Heart right ventricle (tissue), 16 donors: ENCODE results near the gene TMEM52. TPM values are rescaled to one million over a fixed set of nuclear protein-coding genes. Genes with fewer than 3 reads are reported as not detected.

Experiments
- ATAC-seq, 8 donors: fragments of 200-7000 bp; cut with Tn5 transposase; one replicate each; pipeline ENCODE4 v1.9.1; 2020; ENCODE audit warnings: mild to moderate bottlenecking in 8 of 8, moderate library complexity in 8 of 8, moderate number of reproducible peaks in 1 of 8
- DNase-seq, 2 donors: peaks; one replicate each; pipeline ENCODE4 v3.0.0-alpha.2; 2020
- H3K27ac ChIP-seq, 10 donors: fragments of 200-600 bp; sonication (generic) in 2 of 10; one replicate each; pipeline versions ENCODE4 v1.5.0 to v1.8.0; 2020 to 2022; ENCODE audit warnings: mild to moderate bottlenecking in 3 of 10
- H3K27me3 ChIP-seq, 7 donors: fragments of 200-600 bp; one replicate each; pipeline ENCODE4 v1.8.0; 2021 to 2022; ENCODE audit warnings: mild to moderate bottlenecking in 2 of 7
- H3K36me3 ChIP-seq, 9 donors: fragments of 200-600 bp; sonication (generic) in 1 of 9; one replicate each; pipeline versions ENCODE4 v1.5.0 to v1.8.0; 2020 to 2022; ENCODE audit warnings: mild to moderate bottlenecking in 2 of 9
- H3K4me1 ChIP-seq, 9 donors: fragments of 200-600 bp; sonication (generic) in 1 of 9; one replicate each; pipeline versions ENCODE4 v1.5.0 to v1.8.0; 2020 to 2022; ENCODE audit warnings: mild to moderate bottlenecking in 4 of 9
- H3K4me3 ChIP-seq, 10 donors: fragments of 200-600 bp; sonication (generic) in 2 of 10; one replicate each; pipeline versions ENCODE4 v1.5.0 to v1.8.0; 2020 to 2022; ENCODE audit warnings: mild to moderate bottlenecking in 7 of 10, moderate library complexity in 2 of 10
- H3K9me3 ChIP-seq, 11 donors: fragments of 200-600 bp in 10 of 11; sonication (generic) in 2 of 11; one replicate each; pipeline versions ENCODE4 v1.5.0 to v1.8.0; 2013 to 2022; ENCODE audit warnings: mild to moderate bottlenecking in 2 of 11, control low read depth in 1 of 11, moderate library complexity in 1 of 11
- WGBS, 2 donors: extraction: QIAGEN DNeasy Blood & Tissue Kit; methylation state at CpG; one replicate each; pipeline ENCODE4 v1.1.7; 2013; ENCODE audit warnings: inconsistent platforms in 1 of 2; 5-methylcytosine and 5-hydroxymethylcytosine counted together
- intact Hi-C, 10 donors: fragments of 100-400 bp; cut with DNase I; formaldehyde crosslinking; loops; one replicate each; pipeline versions ENCODE4 v1.11.1 to v1.14.2; 2022
- polyA plus RNA-seq, 2 donors: library from polyadenylated mRNA; stranded (reverse); fragments of 200-250 nt; gene quantifications; one replicate each; pipeline ENCODE4 v1.2.3, GENCODE V29; 2013
- total RNA-seq, 10 donors: library from RNA; stranded (reverse); fragmentation: NEBNext Ultra II Directional in 3 of 10; extraction: Animal tissue kit (Norgen Biotek cat#: 25700) in 3 of 10; gene quantifications; one replicate each; pipeline versions ENCODE4 v1.2.1 to v1.2.4, GENCODE V29; 2021 to 2023
- TF ChIP-seq, protein P1 (sequence below), 9 donors: fragments of 200-600 bp; sonication (generic) in 2 of 9; IDR thresholded peaks; one replicate each; pipeline versions ENCODE4 v1.5.0 to v1.8.0; 2021 to 2022; ENCODE audit warnings: antibody characterized with exemption in 9 of 9, mild to moderate bottlenecking in 5 of 9, moderate library complexity in 1 of 9
- donor health status: Arrhythmogenic right ventricular cardiomyopathy.
- donor health status: ischemic (EF 13 %, LVEDD 7.1; RV severe dilation, severe dysfunction).
- donor health status: healthy with polysubstance abuse.
- donor health status: DM: no; HTN: yes; CAD: no.
- donor health status: DM: no; HTN: no; CAD: no.
- donor health status: ischemic (EF 25% LVEDD 6.9; RV normal size, moderate dysfunction).
- donor health status: ischemic (EF 25% LVEDD 5.7; RV mildly dilated, moderate dysfunction).
- donor health status: healthy.
- donor health status: DM: yes; HTN: yes; CAD: no.
- donor health status: Ischemic cardiomyopathy.
- donor health status: ischemic (EF 35%, LVEDD 5.7; RV mildly dilated, moderate dysfunction).
- donor health status: nonischemic (EF 11% LVEDD 7.7; RV severe dilation, severe dysfunction).
- donor health status: DM: yes; HTN: yes; CAD: no.
- donor health status: PGD.
- donor health status: ischemic (EF 29% LVEDD 5.4; RV normal size, mild dysfunction).
- donor health status: nonischemic (EF 23%, LVEDD 6.1; RV moderate dilation, normal function).

Gene TMEM52
- total and polyA plus RNA-seq, 12 donors = 0.58 to 11.5 (median 1.9) TPM; not detected in 2

DNA sequence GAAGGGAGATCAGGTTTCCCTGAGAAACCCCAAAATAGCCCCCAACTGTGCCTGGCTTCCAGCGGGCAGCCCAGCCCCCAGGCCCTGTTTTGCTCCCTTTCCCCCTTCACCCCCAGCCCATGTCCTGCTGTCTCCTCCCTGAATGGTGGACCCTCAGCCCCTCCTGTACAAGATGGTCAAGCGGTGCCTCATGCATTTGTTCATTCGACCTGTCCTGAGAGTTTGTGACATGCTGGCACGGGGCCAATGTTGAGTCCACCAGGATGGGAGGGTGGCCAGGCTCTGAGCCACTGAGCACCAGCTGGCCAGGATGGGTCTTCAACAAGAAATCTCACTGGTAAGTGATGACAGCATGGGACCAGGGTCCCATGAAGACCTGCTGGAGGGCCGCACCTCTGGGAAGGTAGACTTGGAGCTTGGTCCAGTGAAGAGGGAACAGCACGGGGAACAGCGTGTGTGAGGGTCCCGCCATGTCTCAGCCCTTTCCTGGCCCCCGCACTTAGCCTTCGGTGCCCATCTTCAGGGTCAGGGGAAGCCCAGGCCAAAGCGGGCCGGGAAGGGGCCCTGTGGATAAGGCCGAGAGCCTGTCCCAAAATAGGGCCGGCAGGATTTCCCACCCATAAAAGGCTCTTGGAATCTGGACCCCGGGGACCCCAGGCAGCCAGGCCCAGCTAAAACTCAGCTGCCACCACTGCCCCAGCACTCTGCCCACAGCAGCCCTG, 3.9 kb downstream of the TMEM52 start, which contains the start of gene CALML6:
CALML6 (plus strand) TSS at position 290 of the 722 bp plus-strand sequence; CDS start at position 311, 21 bp downstream.
- Histone ChIP-seq H3K27ac (no peak within 1 kb of the TSS), H3K4me3 (no peak within 1 kb of the TSS), H3K9me3 (no peaks in the 10 kb centered on the region), H3K27me3 (no peaks in the 10 kb centered on the region), H3K4me1 (peaks cover 10 to 20% (median 13%) of the 10 kb centered on the region in 9 donors), H3K36me3 (no peaks in the 10 kb centered on the region)
- ATAC-seq = no peak
- intact Hi-C loops = no loop called here
- 84 to 86% methylated on average over 15 of the region's 15 CpGs for WGBS, 2 donors
- TF ChIP-seq, protein P1, sequence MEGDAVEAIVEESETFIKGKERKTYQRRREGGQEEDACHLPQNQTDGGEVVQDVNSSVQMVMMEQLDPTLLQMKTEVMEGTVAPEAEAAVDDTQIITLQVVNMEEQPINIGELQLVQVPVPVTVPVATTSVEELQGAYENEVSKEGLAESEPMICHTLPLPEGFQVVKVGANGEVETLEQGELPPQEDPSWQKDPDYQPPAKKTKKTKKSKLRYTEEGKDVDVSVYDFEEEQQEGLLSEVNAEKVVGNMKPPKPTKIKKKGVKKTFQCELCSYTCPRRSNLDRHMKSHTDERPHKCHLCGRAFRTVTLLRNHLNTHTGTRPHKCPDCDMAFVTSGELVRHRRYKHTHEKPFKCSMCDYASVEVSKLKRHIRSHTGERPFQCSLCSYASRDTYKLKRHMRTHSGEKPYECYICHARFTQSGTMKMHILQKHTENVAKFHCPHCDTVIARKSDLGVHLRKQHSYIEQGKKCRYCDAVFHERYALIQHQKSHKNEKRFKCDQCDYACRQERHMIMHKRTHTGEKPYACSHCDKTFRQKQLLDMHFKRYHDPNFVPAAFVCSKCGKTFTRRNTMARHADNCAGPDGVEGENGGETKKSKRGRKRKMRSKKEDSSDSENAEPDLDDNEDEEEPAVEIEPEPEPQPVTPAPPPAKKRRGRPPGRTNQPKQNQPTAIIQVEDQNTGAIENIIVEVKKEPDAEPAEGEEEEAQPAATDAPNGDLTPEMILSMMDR (IDR thresholded peaks at IDR 0.05) = no peak
- no peak for DNase-seq

DNA sequence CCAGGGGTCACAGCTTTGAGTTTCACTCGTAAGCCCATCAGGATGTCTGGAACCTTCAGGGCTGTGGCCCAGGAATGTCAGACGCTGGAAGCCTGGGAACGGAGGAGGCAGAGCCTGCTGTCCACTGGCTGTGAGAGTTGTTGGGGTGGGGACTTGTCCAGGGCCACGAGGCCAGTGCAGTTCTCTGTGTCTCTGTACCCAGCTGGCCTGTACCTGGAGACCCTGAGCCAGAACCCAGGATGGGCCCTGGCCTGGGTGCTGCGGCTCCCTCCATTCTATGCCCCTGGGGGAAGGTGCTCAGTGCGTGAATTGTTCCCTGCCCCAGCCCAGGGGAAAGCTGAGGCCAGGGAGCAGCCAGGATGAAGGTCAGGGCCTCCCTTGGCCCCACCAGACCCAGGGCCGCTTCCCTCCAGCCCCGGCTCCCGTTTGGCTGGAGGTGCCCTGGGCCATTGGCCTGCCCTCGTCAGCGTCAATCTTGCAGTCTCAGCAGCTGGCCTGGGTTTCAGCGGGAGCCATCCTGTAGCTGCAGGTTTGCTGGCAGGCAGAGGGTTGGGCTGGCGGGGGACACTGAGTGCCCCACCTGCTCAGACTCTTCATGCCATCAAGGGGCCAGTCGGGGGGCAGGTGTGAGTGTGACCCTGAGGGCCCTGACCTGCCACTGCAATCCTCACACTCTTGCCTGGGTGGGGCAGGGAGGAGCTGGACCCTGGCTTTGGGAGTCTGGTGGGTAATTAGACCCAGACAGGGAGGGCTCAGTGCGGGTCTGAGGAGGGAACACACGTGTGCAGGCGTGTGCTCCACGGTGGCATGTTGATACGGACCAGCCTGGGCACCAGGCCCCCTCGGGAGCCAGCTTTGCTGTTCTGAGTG, 4.7 kb downstream of the TMEM52 start:
- no peak for ATAC-seq
- intact Hi-C loops = no loop called here
- Histone ChIP-seq H3K27me3 (no peaks in the 10 kb centered on the region), H3K9me3 (no peaks in the 10 kb centered on the region), H3K4me3 (no peak overlapping the region), H3K27ac (no peak overlapping the region), H3K4me1 (peaks cover 10 to 22% (median 19%) of the 10 kb centered on the region in 9 donors), H3K36me3 (no peaks in the 10 kb centered on the region)
- no peak for DNase-seq
- WGBS, 2 donors = 68 to 76% methylated on average over 20 of the region's 20 CpGs
- TF ChIP-seq, protein P1 (IDR thresholded peaks at IDR 0.05) = no peak

DNA sequence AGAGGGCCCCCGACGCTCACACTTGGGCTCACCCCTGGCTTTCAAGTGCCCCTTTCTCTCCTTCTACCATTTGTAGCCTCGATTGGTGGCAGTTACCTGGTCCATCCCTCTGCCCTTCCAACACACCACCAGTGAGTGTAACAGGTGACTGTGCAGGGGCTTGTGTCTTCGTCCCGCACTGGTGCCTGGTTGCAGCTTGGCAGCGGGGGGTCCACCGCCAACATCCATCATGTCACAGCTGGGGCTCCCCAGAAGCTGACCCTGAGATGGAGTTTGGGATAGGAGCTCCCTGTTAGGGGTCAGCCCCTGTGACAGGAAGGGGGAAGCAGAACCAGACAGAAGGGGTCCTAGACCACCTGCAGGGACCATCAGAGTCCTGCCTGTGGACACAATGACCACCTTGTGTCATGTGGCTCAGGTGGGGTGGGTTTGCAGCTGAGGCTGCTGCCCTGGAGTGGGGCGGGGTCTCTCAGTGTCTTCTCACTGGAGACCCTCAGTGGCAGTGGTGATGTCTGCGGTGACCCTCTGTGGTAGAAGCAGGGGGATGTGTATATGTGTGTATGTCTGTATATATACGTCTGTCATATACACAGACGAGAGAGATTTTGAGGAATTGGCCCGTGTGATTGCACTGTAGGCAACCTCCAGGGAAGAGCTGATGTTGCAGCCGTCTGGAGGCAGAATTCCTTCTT, 7.6 kb downstream of the TMEM52 start:
- WGBS, 2 donors = 88 to 91% methylated on average over 13 of the region's 13 CpGs

More for the DNA sequence above, 7.6 kb downstream of the TMEM52 start:
- no peak overlapping the region for H3K27ac ChIP-seq
- H3K4me3 ChIP-seq = no peak overlapping the region
- no peaks in the 10 kb centered on the region for H3K27me3 ChIP-seq
- H3K9me3 ChIP-seq = no peaks in the 10 kb centered on the region
- peaks cover 4 to 30% (median 22%) of the 10 kb centered on the region in 9 donors for H3K4me1 ChIP-seq
- H3K36me3 ChIP-seq = no peaks in the 10 kb centered on the region
- intact Hi-C loops = no loop called here
- no peak for DNase-seq
- TF ChIP-seq, protein P1 (IDR thresholded peaks at IDR 0.05) = no peak
- ATAC-seq = no peak
